Endothelial cell of umbilical vein (primary cell): ENCODE data around the gene TPRG1L. TPM values are rescaled to one million over a fixed set of nuclear protein-coding genes. Genes with fewer than 3 reads are reported as not detected.

Experiments used
- BruUV-seq: library from RNA; stranded (reverse); fragments of 400-500 nt; replicated peaks from 2 replicates; lab custom pipeline; 2021; lab: Mats Ljungman, UMichigan
- CTCF ChIA-PET: fragments of 300-600, 350-600 bp; sonication (Branson Sonifier 250); formaldehyde crosslinking; loops from one replicate; lab custom pipeline; 2021; ENCODE audit warnings: antibody characterized with exemption, inconsistent platforms; lab: Charles Lee
- POLR2A ChIA-PET: fragments of 300-600, 350-600 bp; sonication (Branson Sonifier 250); formaldehyde crosslinking; loops from one replicate; lab custom pipeline; 2021; ENCODE audit warnings: antibody characterized with exemption, inconsistent platforms; lab: Charles Lee
- DNase-seq: peaks from one replicate; pipeline ENCODE4 v3.0.0-alpha.2; 2011; ENCODE audit warnings: low read depth, low spot score
- FAIRE-seq: peaks from 2 replicates; lab custom pipeline; 2011; peaks lifted over from hg19 to GRCh38; lab: Jason Lieb, UNC
- H2AFZ ChIP-seq: 2 replicates; pipeline ENCODE4 v1.6.0; 2012; ENCODE audit warnings: low read depth, low read length, control low read depth, inconsistent platforms
- H3K27ac ChIP-seq: 2 replicates; pipeline ENCODE4 v1.5.1; 2011; ENCODE audit warnings: low read depth, mild to moderate bottlenecking, control low read depth, low read length, moderate library complexity; ENCODE audit not compliant: insufficient read depth
- H3K27me3 ChIP-seq, 2 experiments: 2 replicates each; pipeline versions ENCODE4 v1.6.0 to v1.6.1; 2011; ENCODE audit warnings: low read length in 2 of 2, mixed read lengths in 1 of 2; ENCODE audit not compliant: control insufficient read depth in 2 of 2, insufficient read depth in 2 of 2
- H3K36me3 ChIP-seq, 2 experiments: 2 replicates in 1 of 2; 3 replicates in 1 of 2; pipeline ENCODE4 v1.5.1; 2011; ENCODE audit warnings: low read length in 2 of 2, mild to moderate bottlenecking in 1 of 2, moderate library complexity in 1 of 2; ENCODE audit not compliant: control insufficient read depth in 2 of 2, insufficient read depth in 2 of 2; ENCODE audit errors: extremely low read depth in 1 of 2
- H3K4me1 ChIP-seq: 3 replicates; pipeline ENCODE4 v1.5.1; 2011; ENCODE audit warnings: mild to moderate bottlenecking, low read length; ENCODE audit not compliant: control insufficient read depth, insufficient read depth; ENCODE audit errors: extremely low read depth
- H3K4me2 ChIP-seq: 2 replicates; pipeline ENCODE4 v1.6.1; 2011; ENCODE audit warnings: low read length, control low read depth, mixed read lengths; ENCODE audit not compliant: insufficient read depth
- H3K4me3 ChIP-seq, 3 experiments: fragments of 200-600 bp in 1 of 3; sonication (generic), shearing (Covaris generic) in 1 of 3; replicated peaks in 1 of 3; 2 replicates each; pipeline ENCODE4 v1.5.1; 2011 to 2016; ENCODE audit warnings: control low read depth in 3 of 3, low read length in 3 of 3, mild to moderate bottlenecking in 2 of 3, inconsistent platforms in 1 of 3, low read depth in 1 of 3, moderate library complexity in 1 of 3; ENCODE audit not compliant: insufficient read depth in 1 of 3
- H3K79me2 ChIP-seq: 2 replicates; pipeline ENCODE4 v1.6.0; 2012; ENCODE audit warnings: low read length, inconsistent platforms; ENCODE audit not compliant: control insufficient read depth, insufficient read depth
- H3K9ac ChIP-seq: replicated peaks from 2 replicates; pipeline ENCODE3; 2011; ENCODE audit warnings: low read length, control low read depth; ENCODE audit not compliant: insufficient read depth; ENCODE audit errors: extremely low read depth
- H3K9me1 ChIP-seq: replicated peaks from 3 replicates; pipeline ENCODE4 v1.6.0; 2011; ENCODE audit warnings: mild to moderate bottlenecking, low read length; ENCODE audit not compliant: control insufficient read depth, insufficient read depth; ENCODE audit errors: extremely low read depth
- H3K9me3 ChIP-seq: replicated peaks from 2 replicates; pipeline ENCODE4 v1.5.1; 2012; ENCODE audit warnings: low read length, inconsistent platforms; ENCODE audit not compliant: control insufficient read depth, insufficient read depth
- H4K20me1 ChIP-seq: replicated peaks from 2 replicates; pipeline ENCODE3; 2011; ENCODE audit warnings: mild to moderate bottlenecking, low read length; ENCODE audit not compliant: control insufficient read depth, insufficient read depth; ENCODE audit errors: extremely low read depth
- GATA2 ChIP-seq: IDR thresholded peaks from 2 replicates; pipeline ENCODE4 v1.7.0; 2011; ENCODE audit warnings: low read depth, mild to moderate bottlenecking, moderate library complexity, mixed read lengths, low read length; ENCODE audit not compliant: insufficient read length, insufficient read depth
- JUN ChIP-seq: IDR thresholded peaks from 2 replicates; pipeline ENCODE4 v1.6.1; 2011; ENCODE audit warnings: borderline replicate concordance, low read depth; ENCODE audit not compliant: insufficient read length, insufficient read depth
- MAX ChIP-seq: IDR thresholded peaks from 2 replicates; pipeline ENCODE4 v1.6.1; 2011; ENCODE audit not compliant: insufficient read depth, insufficient read length
- MYC ChIP-seq: IDR thresholded peaks from one replicate; pipeline ENCODE4 v1.6.1; 2011; ENCODE audit warnings: mild to moderate bottlenecking, low read depth, low read length
- POLR2AphosphoS5 ChIP-seq: IDR thresholded peaks from 2 replicates; pipeline ENCODE4 v1.6.1; 2012; ENCODE audit warnings: low read depth, mild to moderate bottlenecking, control low read depth, low read length, moderate library complexity; ENCODE audit not compliant: insufficient read depth
- dilution Hi-C: fragments of 300-500 bp; cut with MboI; formaldehyde crosslinking; loops from one replicate; pipeline ENCODE4 v1.15.0; 2019; ENCODE audit warnings: low sequenced_read_pairs; ENCODE audit not compliant: extremely low pct_ligation_motif_present
- intact Hi-C: fragments of 100-400 bp; cut with micrococcal nuclease; formaldehyde crosslinking; loops from one replicate; pipeline ENCODE4 v1.10.0; 2022
- polyA plus RNA-seq, 4 experiments: library from polyadenylated mRNA; depleted of rRNA in 3 of 4; stranded (reverse) in 3 of 4; unstranded in 1 of 4; fragments of >200 nt; gene quantifications; 2 replicates each; pipeline versions ENCODE4 v1.2.1 to v1.2.3, GENCODE V29; 2011 to 2012; ENCODE audit warnings: missing spikeins in 1 of 4
- total RNA-seq: library from RNA; stranded (reverse); gene quantifications from 2 replicates; pipeline ENCODE4 v1.2.3, GENCODE V29; 2021
- TF ChIP-seq, protein P1 (sequence below), 2 donors: IDR thresholded peaks; 1 replicate in 1 of 2; 2 replicates in 1 of 2; pipeline ENCODE4 v1.5.1; 2011; ENCODE audit warnings: low read length in 2 of 2, mild to moderate bottlenecking in 2 of 2, moderate library complexity in 2 of 2, control low read depth in 1 of 2, inconsistent platforms in 1 of 2, low read depth in 1 of 2; ENCODE audit not compliant: insufficient read depth in 1 of 2; ENCODE audit errors: extremely low read depth in 1 of 2

Gene TPRG1L
- total and polyA plus RNA-seq, 2 donors (not counting 3 experiments of a cell fraction or from before 2014, with no cell fraction given): 52.3 to 53.8 TPM

DNA sequence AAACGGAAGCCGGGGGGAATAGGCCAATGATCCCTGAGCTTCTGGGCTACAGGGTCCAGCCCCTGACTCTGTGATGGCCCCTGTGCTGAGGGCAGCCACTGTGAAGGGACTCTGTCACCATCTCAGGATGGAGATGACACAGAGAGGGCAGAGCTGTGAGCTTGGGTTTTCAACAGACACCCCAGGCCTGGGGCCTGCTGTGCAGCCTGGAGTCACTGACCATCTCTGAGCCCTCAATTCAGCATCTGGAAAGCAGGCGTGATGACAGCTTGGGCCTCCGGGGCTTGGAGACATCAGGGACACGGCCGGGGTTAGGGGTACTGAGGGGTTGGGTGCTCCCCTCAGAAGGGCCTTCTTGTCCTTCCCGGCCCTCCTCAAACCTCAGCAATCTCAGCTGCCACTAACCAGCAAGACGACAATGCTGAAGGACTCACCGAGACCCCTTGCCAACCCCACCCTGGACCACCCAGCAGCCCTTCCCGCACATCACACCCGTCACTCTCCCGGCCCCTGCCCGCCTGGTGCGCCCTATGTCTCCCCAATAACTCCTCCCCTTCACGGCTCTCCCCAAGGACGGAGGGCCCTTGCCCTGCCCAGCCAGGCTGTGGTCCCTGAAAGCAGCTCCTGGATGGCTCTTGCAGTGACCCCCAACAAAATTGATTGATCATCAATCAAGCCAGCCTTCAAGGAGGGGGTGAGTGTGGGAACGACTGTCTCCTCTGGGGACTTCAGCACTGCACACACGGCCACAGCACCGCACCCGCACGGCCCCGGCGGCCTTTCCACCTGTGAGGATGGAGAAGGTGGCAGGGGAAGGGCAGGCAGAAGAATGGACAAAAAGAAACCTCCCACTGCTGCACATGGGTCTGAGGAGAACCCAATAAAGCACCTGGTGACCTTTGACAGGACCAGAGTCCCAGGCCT lies 17.8 kb upstream of the TPRG1L start:
- no TSS peak for BruUV-seq
- FAIRE-seq: no peak
- Histone ChIP-seq H4K20me1 (no peaks in the 10 kb centered on the region), H3K4me2 (no peak overlapping the region), H2AFZ (no peak overlapping the region), H3K79me2 (no peaks in the 10 kb centered on the region), H3K36me3 (no peaks in the 10 kb centered on the region), H3K4me3 (no peak overlapping the region), H3K9me3 (no peaks in the 10 kb centered on the region), H3K27me3 (no peaks in the 10 kb centered on the region), H3K9me1 (no peaks in the 10 kb centered on the region), H3K4me1 (peaks cover 7% of the 10 kb centered on the region), H3K9ac (no peak overlapping the region), H3K27ac (no peak overlapping the region)
- ChIA-PET CTCF (interaction anchor here (1.4 to 2.3 kb wide), 5 partner anchors 8 to 154 kb away, joined by 4 to 9 read pairs (median 6); no protein-coding TSS in a partner anchor), POLR2A (no interaction called here)
- intact Hi-C loops (no loop called here), dilution Hi-C loops (no loop called here)
- TF ChIP-seq MYC: no peak
- DNase-seq: no peak

GRCh38 chr1:3607703-3608065 lies 17.1 kb upstream of the TPRG1L start:
- Histone ChIP-seq H3K27ac (no peak overlapping the region), H3K9ac (no peak overlapping the region), H2AFZ (no peak overlapping the region), H3K9me1 (no peaks in the 10 kb centered on the region), H3K79me2 (no peaks in the 10 kb centered on the region), H3K4me2 (no peak overlapping the region), H3K4me3 (no peak overlapping the region), H3K36me3 (no peaks in the 10 kb centered on the region), H3K9me3 (no peaks in the 10 kb centered on the region), H3K4me1 (peaks cover 13% of the 10 kb centered on the region), H3K27me3 (no peaks in the 10 kb centered on the region), H4K20me1 (no peaks in the 10 kb centered on the region)
- no TSS peak for BruUV-seq
- ChIA-PET CTCF (interaction anchor here (1.0 to 3.8 kb wide), 6 partner anchors 11 to 155 kb away, joined by 3 to 24 read pairs (median 6); no protein-coding TSS in a partner anchor), POLR2A (no interaction called here)
- TF ChIP-seq, protein P1, sequence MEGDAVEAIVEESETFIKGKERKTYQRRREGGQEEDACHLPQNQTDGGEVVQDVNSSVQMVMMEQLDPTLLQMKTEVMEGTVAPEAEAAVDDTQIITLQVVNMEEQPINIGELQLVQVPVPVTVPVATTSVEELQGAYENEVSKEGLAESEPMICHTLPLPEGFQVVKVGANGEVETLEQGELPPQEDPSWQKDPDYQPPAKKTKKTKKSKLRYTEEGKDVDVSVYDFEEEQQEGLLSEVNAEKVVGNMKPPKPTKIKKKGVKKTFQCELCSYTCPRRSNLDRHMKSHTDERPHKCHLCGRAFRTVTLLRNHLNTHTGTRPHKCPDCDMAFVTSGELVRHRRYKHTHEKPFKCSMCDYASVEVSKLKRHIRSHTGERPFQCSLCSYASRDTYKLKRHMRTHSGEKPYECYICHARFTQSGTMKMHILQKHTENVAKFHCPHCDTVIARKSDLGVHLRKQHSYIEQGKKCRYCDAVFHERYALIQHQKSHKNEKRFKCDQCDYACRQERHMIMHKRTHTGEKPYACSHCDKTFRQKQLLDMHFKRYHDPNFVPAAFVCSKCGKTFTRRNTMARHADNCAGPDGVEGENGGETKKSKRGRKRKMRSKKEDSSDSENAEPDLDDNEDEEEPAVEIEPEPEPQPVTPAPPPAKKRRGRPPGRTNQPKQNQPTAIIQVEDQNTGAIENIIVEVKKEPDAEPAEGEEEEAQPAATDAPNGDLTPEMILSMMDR (IDR thresholded peaks at IDR 0.05; ENCODE audit: extremely low read depth in 1 of 2, insufficient read depth in 1 of 2, low read depth in 1 of 2, low read length in 2 of 2): no peak
- no peak for TF ChIP-seq GATA2
- TF ChIP-seq JUN: no peak
- TF ChIP-seq POLR2AphosphoS5: no peak
- no peak for TF ChIP-seq MAX
- no peak for TF ChIP-seq MYC
- DNase-seq (no peak), FAIRE-seq (no peak)
- intact Hi-C loops: no loop called here
- dilution Hi-C loops: no loop called here
